Keratinocyte (primary cell): Measurements from ENCODE around the gene PGAM2. TPM values are rescaled to one million over a fixed set of nuclear protein-coding genes. Genes with fewer than 3 reads are reported as not detected.

Experiments
- DNase-seq: peaks from one replicate; pipeline ENCODE4 v3.0.0-alpha.2; 2011; ENCODE audit warnings: low read depth, missing footprints, low spot score
- FAIRE-seq: peaks from 2 replicates; lab custom pipeline; 2011; peaks lifted over from hg19 to GRCh38; lab: Jason Lieb, UNC
- H2AFZ ChIP-seq: 2 replicates; pipeline ENCODE4 v1.6.0; 2012; ENCODE audit warnings: low read length, control low read depth, inconsistent platforms; ENCODE audit not compliant: control insufficient read depth
- H3K27ac ChIP-seq: 2 replicates; pipeline ENCODE4 v1.5.1; 2011; ENCODE audit warnings: low read length; ENCODE audit not compliant: control insufficient read depth, insufficient read depth
- H3K27me3 ChIP-seq: 3 replicates; pipeline ENCODE4 v1.6.0; 2011; ENCODE audit warnings: low read length; ENCODE audit not compliant: control insufficient read depth, insufficient read depth; ENCODE audit errors: extremely low read depth
- H3K36me3 ChIP-seq, 2 experiments: 2 replicates in 1 of 2; 3 replicates in 1 of 2; pipeline ENCODE4 v1.5.1; 2011; ENCODE audit warnings: low read length in 2 of 2, mild to moderate bottlenecking in 1 of 2; ENCODE audit not compliant: control insufficient read depth in 2 of 2, insufficient read depth in 2 of 2; ENCODE audit errors: extremely low read depth in 1 of 2
- H3K4me1 ChIP-seq: 3 replicates; pipeline ENCODE4 v1.5.1; 2011; ENCODE audit warnings: low read length; ENCODE audit not compliant: control insufficient read depth, insufficient read depth; ENCODE audit errors: extremely low read depth
- H3K4me2 ChIP-seq: 3 replicates; pipeline ENCODE4 v1.6.0; 2011; ENCODE audit warnings: low read depth, low read length; ENCODE audit not compliant: control insufficient read depth, insufficient read depth; ENCODE audit errors: extremely low read depth
- H3K4me3 ChIP-seq, 3 experiments: fragments of 200-600 bp in 1 of 3; sonication (generic) in 1 of 3; 2 replicates in 2 of 3; 3 replicates in 1 of 3; pipeline ENCODE4 v1.5.1; 2011 to 2016; ENCODE audit warnings: low read length in 3 of 3, mild to moderate bottlenecking in 3 of 3, control low read depth in 2 of 3, inconsistent platforms in 1 of 3, low read depth in 1 of 3, mixed read lengths in 1 of 3, mixed run types in 1 of 3, moderate library complexity in 1 of 3; ENCODE audit not compliant: control insufficient read depth in 2 of 3, insufficient read depth in 2 of 3; ENCODE audit errors: extremely low read depth in 1 of 3
- H3K79me2 ChIP-seq: 2 replicates; pipeline ENCODE4 v1.6.0; 2012; ENCODE audit warnings: low read length; ENCODE audit not compliant: control insufficient read depth, insufficient read depth
- H3K9ac ChIP-seq: 3 replicates; pipeline ENCODE4 v1.6.0; 2011; ENCODE audit warnings: low read length; ENCODE audit not compliant: control insufficient read depth, insufficient read depth; ENCODE audit errors: extremely low read depth
- H3K9me1 ChIP-seq: 3 replicates; pipeline ENCODE4 v1.6.0; 2011; ENCODE audit warnings: low read length; ENCODE audit not compliant: control insufficient read depth, insufficient read depth; ENCODE audit errors: extremely low read depth
- H3K9me3 ChIP-seq: 2 replicates; pipeline ENCODE4 v1.5.1; 2012; ENCODE audit warnings: low read depth, low read length; ENCODE audit not compliant: control insufficient read depth
- H4K20me1 ChIP-seq: 3 replicates; pipeline ENCODE4 v1.6.0; 2011; ENCODE audit warnings: low read length; ENCODE audit not compliant: control insufficient read depth, insufficient read depth; ENCODE audit errors: extremely low read depth
- CTCF ChIP-seq, 3 experiments: IDR thresholded peaks in 1 of 3; conservative IDR thresholded peaks in 1 of 3; optimal IDR thresholded peaks in 1 of 3; 2 replicates in 2 of 3; 3 replicates in 1 of 3; pipeline versions ENCODE3 to v1.5.1; 2011; ENCODE audit warnings: low read length in 3 of 3, mild to moderate bottlenecking in 3 of 3, moderate library complexity in 2 of 3, control low read depth in 1 of 3, inconsistent platforms in 1 of 3; ENCODE audit not compliant: insufficient read depth in 2 of 3; ENCODE audit errors: extremely low read depth in 1 of 3
- EZH2 ChIP-seq: IDR thresholded peaks from one replicate; pipeline ENCODE4 v1.6.1; 2012; ENCODE audit warnings: inconsistent platforms, mild to moderate bottlenecking, low read length, moderate library complexity
- dilution Hi-C: fragments of 300-500 bp; cut with MboI; formaldehyde crosslinking; loops from one replicate; pipeline ENCODE4 v1.7.0; 2020; ENCODE audit warnings: low sequenced_read_pairs; ENCODE audit not compliant: extremely low pct_ligation_motif_present
- polyA plus RNA-seq, 5 experiments: library from polyadenylated mRNA; depleted of rRNA in 3 of 5; stranded (reverse) in 3 of 5; stranded (forward) in 1 of 5; unstranded in 1 of 5; fragments of >200 nt; gene quantifications; 1 replicate in 1 of 5; 2 replicates in 3 of 5; 3 replicates in 1 of 5; pipeline versions ENCODE4 v1.2.1 to v1.2.3, GENCODE V29; 2011 to 2012; ENCODE audit warnings: missing spikeins in 2 of 5, low read depth in 1 of 5, low replicate concordance in 1 of 5

The PGAM2 gene
- polyA plus RNA-seq, 1 donor (not counting 4 experiments of a cell fraction or from before 2014, with no cell fraction given): not detected

GRCh38 chr7:44078521-44078920 is 13.2 kb upstream of the PGAM2 start:
- H3K27me3 ChIP-seq: no peaks in the 10 kb centered on the region
- H3K4me3 ChIP-seq: no peak overlapping the region
- H4K20me1 ChIP-seq: no peaks in the 10 kb centered on the region
- no peak overlapping the region for H2AFZ ChIP-seq
- no peak for FAIRE-seq
- peaks cover 9% of the 10 kb centered on the region for H3K4me1 ChIP-seq
- H3K27ac ChIP-seq: no peak overlapping the region
- peaks cover 3% of the 10 kb centered on the region for H3K9me1 ChIP-seq
- no peaks in the 10 kb centered on the region for H3K9me3 ChIP-seq
- H3K9ac ChIP-seq: no peak overlapping the region
- dilution Hi-C loops: no loop called here
- no peaks in the 10 kb centered on the region for H3K79me2 ChIP-seq
- TF ChIP-seq CTCF (optimal IDR thresholded peaks at IDR 0.05 in 1 of 3, IDR thresholded peaks at IDR 0.05 in 1 of 3, conservative IDR thresholded peaks at IDR 0.05 in 1 of 3; ENCODE audit: extremely low read depth in 1 of 3, insufficient read depth in 2 of 3, low read length in 3 of 3): no peak
- TF ChIP-seq EZH2: no peak
- peaks cover 6 to 27% of the 10 kb centered on the region in 2 experiments for H3K36me3 ChIP-seq
- no peak for DNase-seq
- no peak overlapping the region for H3K4me2 ChIP-seq

GRCh38 chr7:44077681-44078091 is 12.3 kb upstream of the PGAM2 start:
- Histone ChIP-seq H2AFZ (no peak overlapping the region), H3K4me1 (peaks cover 14% of the 10 kb centered on the region), H3K9me1 (peaks cover 3% of the 10 kb centered on the region), H3K4me2 (no peak overlapping the region), H3K36me3 (peaks cover 6 to 27% of the 10 kb centered on the region in 2 experiments), H3K9ac (no peak overlapping the region), H4K20me1 (no peaks in the 10 kb centered on the region), H3K4me3 (no peak overlapping the region), H3K27ac (no peak overlapping the region), H3K79me2 (no peaks in the 10 kb centered on the region), H3K9me3 (no peaks in the 10 kb centered on the region), H3K27me3 (no peaks in the 10 kb centered on the region)
- TF ChIP-seq EZH2 (no peak), CTCF (optimal IDR thresholded peaks at IDR 0.05 in 1 of 3, IDR thresholded peaks at IDR 0.05 in 1 of 3, conservative IDR thresholded peaks at IDR 0.05 in 1 of 3; ENCODE audit: extremely low read depth in 1 of 3, insufficient read depth in 2 of 3, low read length in 3 of 3) (no peak)
- FAIRE-seq: no peak
- no peak for DNase-seq
- dilution Hi-C loops: no loop called here
